Measurements from ENCODE around the gene TAS2R38.

The TAS2R38 gene

DNA sequence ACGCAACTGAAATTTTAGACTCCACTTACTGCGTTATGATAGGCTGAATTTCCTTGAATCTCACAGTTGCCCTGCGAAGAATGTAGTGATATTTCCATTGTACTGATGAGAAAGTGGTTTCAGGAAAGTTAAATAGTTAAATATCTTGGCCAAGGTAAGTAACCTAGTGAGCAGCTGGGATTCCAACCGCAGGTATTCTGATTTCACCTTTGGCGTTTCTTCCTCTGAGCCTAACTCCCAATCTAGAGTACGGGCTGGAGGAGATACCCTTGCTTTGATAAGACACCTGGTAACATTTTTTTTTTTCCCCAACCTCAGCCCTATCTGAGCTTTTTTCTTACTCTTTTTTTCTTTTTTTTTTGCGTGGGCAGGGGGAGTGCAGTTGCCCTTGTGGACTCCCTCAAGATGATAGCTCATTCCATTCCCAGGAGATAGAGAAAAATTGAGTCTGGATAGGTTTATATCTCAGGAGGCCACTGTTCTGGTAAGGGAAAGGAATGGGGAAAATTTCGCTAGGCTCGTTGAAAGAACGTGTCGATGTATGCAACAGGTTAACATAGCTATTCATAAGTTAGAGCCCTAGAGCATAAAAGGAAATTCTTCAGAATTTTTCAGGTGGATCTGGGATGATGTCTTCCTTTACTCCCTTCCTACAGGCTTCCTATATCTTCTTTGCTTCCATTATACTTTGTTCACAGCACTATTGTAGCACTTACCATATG, 3.1 kb upstream of the TAS2R38 start:
- DNase-seq (ENCODE audit: low read depth): no peak

DNA sequence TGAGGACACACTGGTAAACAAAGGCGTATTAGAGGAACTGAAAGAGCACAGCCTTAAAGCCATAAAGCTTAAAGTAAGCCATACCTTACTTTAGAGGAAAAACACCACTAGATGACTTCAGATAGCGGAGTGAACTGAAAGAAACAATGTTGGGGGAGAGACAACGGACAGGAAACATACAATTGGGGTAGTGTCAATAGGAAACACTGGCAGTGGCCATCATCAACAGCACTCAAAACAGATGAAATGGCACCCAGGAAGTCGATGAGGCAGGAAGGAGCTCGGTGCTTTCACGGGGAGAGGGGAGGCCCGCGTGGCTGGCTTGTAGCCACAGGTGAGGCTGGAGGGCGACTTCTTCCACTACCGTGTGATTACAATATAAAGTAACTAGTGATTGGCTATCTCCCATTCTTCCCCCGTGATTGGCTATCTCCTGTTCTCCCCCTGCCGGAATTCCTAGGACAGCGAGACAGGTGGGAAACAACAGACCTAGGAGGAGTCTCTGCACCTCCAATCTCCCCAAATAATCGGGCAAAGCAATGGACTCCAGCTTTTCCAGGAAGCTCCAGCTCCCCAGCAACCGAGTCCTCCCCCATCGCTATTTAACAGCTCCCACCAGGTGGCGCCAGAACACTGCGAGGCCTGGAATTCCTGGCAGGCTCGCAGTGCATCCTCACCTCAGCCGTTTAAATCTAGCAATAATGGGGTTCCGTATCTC, 2.4 kb upstream of the TAS2R38 start:
- no peak for DNase-seq (ENCODE audit: low read depth)

DNA sequence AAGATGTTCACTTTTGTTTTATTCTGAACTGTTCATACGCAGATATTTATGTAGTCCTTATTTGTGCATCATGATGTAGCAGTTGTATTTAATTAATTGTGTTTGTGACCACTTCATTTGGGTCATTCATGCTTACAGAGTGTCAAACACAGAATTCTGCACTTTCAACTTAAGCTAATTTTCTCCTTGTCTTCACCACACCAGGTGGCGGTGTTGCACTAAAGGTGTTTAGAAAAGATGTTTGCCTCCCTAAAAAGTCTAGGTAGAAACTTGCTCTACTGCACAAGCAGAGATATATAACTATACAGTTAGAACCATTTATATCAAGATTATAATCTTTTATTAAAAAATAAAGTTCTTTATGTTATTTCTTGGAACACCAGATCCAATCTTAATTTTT, 1.3 kb upstream of the TAS2R38 start:
- no peak for DNase-seq (ENCODE audit: low read depth)

- no peak for DNase-seq (ENCODE audit: low read depth)
Measured at GRCh38 chr7:141960687-141961422, 12.7 kb downstream of the TAS2R38 start.

DNA sequence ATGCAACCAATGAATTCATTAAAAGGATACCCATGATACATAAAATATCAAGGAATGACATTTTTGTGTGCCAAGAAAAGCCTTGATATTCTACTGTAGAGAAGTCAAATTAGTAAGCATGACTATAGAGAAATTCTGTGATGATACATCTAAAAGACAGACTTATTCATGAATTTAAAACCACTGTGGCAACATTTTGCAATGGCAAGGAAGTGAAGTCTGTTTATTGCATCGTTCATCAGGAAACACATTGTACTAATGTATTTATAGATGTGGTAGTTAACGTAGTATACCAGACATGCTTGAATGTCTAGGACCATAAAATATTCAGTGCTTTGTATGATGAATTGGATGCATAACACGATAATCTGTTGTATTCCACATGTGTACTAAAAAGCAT, 17.5 kb downstream of the TAS2R38 start:
- DNase-seq (ENCODE audit: low read depth): no peak

- no peak for DNase-seq (ENCODE audit: low read depth)
Measured at GRCh38 chr7:141954334-141954733, 19.2 kb downstream of the TAS2R38 start.

DNA sequence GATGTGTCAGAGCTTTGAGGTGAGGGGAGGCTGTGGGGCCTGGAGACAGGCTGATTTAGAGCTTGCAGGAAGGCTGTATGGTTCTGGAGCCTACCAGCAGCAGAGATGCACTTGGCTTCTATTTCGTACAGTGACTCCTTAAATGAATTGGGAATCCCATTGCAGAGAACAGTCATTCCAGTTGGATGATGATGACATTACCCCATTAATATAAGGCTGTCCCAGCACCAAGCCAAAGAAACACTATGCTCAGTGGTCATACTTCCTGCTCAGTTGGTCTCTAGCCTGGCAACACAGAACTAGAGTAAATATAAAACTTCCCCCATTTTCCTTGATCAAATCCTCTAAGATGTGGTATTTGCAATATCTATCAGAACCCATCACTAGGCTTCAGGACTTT, 21.1 kb downstream of the TAS2R38 start:
- DNase-seq (ENCODE audit: low read depth): no peak

DNA sequence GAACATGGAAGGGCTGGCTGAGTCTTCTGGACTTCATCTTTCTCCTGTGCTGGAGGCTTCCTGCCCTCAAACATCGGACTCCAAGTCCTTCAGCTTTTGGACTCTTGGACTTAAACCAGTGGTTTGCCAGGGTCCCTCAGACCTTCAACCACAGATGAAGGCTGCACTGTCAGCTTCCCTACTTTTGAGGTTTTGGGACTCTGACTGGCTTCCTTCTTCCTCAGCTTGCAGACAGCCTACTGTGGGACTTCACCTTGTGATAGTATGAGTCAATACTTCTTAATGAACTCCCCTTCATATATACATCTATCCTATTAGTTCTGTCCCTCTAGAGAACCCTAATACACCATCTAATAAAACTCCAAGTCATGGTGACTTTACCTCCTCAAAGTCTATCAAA, 22.8 kb downstream of the TAS2R38 start:
- no peak for DNase-seq (ENCODE audit: low read depth)

- no peak for DNase-seq (ENCODE audit: low read depth)
Measured at GRCh38 chr7:141949911-141950310, 23.7 kb downstream of the TAS2R38 start.

DNA sequence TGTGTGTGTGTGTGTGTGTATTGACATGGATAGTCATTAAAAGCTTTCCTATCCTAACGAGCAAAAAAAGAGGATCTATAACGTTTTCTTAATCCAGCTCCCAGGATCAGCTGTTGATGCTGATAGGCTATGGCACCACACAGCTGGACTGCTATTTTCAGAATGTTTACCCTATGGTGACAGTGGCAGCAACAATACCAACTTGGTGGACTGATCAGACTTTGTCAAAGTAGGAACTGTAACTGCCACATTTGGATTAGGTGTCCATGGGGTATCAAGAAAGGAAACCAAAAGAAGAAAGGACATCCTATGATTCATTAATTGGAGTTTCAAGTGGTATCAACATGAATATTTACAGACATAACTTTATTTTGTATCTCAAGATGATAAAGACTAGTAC, 24.1 kb downstream of the TAS2R38 start:
- DNase-seq (ENCODE audit: low read depth): no peak

- no peak for DNase-seq (ENCODE audit: low read depth)
Measured at GRCh38 chr7:141949021-141949420, 24.6 kb downstream of the TAS2R38 start.

DNA sequence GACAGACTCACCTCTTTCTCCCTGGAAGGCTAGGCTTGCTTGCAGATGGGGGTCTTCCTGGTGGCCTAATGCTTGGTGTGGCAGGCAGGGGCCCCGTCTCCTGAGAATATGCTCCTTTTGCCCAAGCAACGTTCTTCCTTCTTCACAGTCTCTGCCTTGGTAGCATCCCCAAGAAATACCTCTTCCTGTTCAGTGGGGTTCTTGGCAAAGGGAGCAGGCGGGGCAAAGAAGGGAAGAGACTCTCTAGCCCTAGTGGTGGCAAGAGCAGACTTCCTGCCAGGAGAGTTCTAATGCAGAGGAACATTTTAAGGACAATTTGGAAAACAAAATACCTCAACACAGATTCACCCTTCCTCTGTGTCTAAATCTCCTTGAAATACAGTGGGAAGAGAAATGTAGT, 26.8 kb downstream of the TAS2R38 start, which contains the start of gene CLEC5A:
CLEC5A (minus strand) TSS at position 179 of the 400 bp plus-strand sequence. CDS start 682 bp downstream, outside the sequence.
- DNase-seq (ENCODE audit: low read depth): no peak

GRCh38 chr7:141945356-141945755, 28.2 kb downstream of the TAS2R38 start:
- DNase-seq (ENCODE audit: low read depth): no peak

DNA sequence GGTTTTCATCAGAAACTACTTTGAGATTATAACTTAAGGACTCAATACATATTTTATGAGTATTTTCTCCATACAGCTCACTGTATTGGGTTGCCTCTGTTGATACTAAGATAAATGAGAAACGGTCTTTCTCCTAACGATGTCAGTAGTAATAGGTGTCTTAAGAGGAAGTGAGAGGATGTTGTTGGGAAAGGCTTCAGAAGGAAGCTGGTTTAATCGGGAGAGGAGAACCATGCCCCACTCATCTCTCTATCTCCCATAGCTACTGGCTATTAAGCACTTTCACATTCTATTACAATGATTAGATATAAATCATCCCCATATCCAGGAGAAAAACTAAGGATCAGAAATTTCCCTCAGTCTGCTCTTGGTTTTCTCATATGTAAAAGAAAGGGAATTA, 28.8 kb downstream of the TAS2R38 start:
- no peak for DNase-seq (ENCODE audit: low read depth)

- DNase-seq (ENCODE audit: low read depth): no peak
Measured at GRCh38 chr7:141943846-141944245, 29.7 kb downstream of the TAS2R38 start.

DNA sequence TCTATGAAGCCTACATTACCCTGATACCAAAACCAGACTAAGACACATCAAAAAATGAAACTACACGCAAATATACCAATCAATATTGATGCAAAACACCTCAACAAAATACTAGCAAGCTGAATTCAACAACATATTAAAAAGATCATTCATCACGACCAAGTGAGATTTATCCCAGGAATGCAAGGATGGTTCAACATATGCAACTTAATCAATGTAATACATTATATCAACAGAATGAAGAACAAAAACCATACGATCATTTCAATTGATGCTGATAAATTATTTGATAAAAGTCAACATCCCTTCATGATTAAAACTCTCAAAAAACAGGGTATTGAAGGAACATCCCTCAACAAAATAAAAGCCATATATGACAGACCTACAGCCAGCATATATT, 32.5 kb downstream of the TAS2R38 start:
- DNase-seq (ENCODE audit: low read depth): no peak

DNA sequence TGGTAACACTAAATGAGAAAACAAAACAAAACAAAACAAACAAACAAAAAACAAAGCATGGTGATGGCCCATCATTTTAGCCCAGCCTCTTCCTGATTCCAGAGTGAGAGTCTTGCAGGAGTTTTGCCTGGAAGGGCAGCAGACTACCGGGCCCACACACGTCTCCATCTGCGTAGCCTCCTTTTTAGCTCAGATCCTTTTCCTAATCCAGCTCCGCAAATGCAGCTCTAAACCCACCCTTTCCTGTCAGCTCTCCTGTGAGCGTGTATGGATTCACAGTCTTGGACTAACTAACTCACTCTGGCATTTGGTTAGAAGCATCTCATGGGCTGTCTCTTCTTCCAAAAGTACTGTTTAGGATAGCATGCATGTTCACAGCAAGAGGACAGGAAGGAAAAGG, 43.4 kb downstream of the TAS2R38 start:
- DNase-seq (ENCODE audit: low read depth): no peak

GRCh38 chr7:141928845-141929195, 44.8 kb downstream of the TAS2R38 start:
- DNase-seq (ENCODE audit: low read depth): no peak

GRCh38 chr7:141928146-141928844, 45.3 kb downstream of the TAS2R38 start:
- DNase-seq (ENCODE audit: low read depth): no peak

All from fibroblast of gingiva (primary cell).